Activated T-cell treated with anti-CD3 and anti-CD28 coated beads, Interleukin-2, amount 50 U/mL, for 48 hours (primary cell): ENCODE data around the gene LPAR5.

Experiments used
- DNase-seq, 2 experiments: peaks; one replicate each; pipeline ENCODE4 v3.0.0-alpha.2; 2020

LPAR5 gene

DNA sequence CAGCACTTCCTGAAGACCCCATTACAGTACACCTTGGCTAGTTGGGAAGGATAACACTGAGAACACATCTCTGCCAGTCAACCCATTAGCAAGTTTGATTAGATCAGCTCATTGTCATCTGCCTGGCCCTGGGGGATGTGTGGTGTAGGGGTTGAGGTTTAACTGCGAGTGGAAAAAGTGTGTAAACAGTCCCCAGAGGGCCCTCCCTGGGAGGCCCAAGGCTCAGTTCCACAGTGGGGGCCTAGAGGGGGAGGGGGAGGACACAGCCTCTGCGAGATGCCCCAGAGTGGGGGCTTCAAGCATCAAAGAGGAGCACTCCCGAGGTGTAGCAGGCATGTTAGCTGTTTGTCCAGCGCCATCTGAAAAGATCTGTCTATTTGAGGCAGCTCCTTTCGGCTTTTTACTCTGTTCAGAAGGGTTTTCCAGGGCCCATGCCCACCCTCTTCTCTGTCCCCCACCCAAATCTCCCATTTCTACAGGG, 344 bp downstream of the LPAR5 start:
- peak; percentile 72 to 74 for DNase-seq

- peak; percentile 63 to 69 for DNase-seq
These were observed 3.5 kb downstream of the LPAR5 start for GRCh38 chr12:6632026-6632983.

DNA sequence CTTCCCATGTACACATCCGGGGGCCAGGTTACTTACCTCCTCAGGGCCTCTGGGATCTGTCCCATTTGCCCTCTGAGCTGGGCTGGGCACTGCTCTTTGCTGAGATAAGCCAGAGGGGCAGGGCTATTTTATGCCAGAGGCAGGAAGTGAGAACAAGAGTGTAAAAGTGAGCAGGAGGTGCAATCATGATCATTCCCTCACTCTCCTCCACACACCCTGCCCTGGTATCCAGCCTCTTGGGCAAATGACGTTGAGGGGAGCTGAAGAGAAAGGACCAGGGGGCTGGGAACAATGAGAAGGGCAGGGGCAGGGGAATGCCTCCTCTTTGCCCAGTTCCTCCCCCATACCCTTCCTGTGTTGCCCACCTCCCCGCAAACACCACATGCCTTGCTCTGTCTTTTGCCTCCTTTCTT, 4.2 kb downstream of the LPAR5 start:
- peak; percentile 51 to 57 for DNase-seq

DNA sequence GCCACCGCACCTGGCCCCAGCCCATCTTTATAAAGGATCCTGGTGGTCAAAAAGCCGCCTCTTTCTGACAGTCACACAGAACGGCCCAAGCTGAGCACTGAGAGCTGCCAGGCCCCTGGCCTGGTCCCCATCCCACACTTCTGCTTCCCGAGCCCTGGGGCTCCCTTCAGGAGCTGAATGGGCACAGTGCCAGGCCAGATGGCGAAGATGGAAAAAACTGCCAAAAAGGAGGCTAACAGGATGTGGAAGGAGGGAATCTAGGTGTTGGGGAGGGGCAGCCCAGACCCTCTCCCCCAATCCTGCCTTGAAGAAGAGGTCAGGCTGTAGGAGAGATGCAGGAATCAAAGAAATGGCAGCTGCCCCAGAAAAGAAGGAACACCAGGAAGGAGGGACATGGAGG, 5.0 kb downstream of the LPAR5 start:
- no peak for DNase-seq

DNA sequence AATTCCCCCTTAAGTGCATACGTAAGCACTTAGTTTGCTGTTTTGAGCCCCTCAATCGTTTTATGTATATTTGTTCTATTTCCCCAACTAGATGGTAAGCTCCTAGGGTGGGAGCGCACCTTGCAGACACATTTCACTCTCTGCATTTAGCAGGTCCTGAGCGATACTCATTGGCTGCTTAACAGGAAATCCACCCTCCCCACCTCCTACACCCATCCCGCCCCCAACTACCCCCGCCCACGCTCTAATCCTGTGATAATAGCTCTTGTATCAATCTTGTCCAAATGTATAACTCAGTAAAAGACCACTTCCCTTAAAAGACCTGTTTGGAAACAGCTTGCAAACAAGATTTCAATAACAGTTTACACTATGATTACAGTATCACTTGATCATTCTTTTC, 8.1 kb downstream of the LPAR5 start:
- peak in 1 of 2 experiments; percentile 37 for DNase-seq

DNA sequence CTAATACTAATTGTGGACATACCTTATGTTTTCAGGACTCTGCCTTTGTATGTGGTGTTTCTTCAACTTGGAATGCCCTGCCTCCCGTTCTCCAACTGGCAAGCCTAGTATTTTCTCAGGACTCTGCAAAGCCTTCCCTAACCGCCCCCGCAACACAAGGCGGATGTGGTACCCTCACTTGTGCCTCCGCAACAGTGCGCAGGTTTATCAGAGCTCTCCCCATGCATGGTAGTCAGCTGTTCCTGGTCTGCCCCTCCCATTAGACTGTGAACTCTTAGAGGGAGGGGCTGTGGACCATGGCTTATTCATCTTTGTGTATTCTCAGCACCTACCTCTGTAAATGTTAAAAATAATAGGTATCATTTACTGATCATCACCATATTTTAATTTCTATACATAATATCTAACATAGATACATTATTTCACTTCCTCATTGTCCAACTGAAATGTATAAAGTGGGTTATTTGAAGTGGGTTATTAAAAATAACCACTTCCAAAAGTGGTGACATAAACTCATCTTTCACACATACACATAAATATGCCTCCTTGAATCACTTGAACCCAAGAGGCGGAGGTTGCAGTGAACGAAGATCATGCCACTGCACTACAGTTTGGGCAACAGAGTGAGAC, 9.0 kb downstream of the LPAR5 start:
- DNase-seq, result peak in 1 of 2 experiments; percentile 35

- no peak for DNase-seq
These were observed 14.9 kb downstream of the LPAR5 start for GRCh38 chr12:6620885-6621274.

DNA sequence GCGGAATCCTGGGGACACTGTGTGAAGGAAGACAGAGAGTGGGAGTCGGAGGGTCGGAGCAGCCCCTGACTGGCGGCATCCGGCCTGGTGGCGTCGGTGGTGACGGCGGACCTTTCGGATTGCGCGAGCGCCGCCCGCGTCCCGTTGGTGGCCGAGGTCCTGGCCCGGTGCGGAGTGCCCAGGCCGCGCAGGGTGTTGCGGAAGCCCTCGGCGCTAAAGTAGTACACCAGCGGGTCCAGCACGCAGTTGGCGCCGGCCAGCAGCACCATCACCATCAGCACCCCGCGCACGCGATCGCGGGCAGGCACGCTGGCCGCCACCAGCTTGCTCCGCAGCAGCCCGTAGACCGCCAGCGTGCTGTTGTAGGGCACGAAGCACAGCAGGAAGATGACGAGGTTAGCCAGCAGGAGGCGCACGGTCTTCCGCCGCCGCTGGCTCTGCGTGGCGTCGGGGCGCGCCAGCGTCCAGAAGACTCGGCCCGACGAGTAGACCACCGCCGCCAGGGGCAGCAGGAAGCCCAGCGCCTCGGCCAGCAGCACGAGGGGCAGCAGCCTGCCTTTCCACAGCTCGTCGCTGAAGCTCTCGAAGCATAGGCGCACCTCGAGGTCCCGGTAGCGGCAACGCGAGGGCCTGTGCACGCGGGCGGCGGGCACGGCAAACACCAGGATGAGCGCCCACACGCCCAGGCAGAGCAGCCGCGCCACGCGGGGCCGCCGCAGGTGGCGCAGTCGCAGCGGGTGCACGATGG, 15.4 kb downstream of the LPAR5 start:
- peak; percentile 74 to 78 for DNase-seq

DNA sequence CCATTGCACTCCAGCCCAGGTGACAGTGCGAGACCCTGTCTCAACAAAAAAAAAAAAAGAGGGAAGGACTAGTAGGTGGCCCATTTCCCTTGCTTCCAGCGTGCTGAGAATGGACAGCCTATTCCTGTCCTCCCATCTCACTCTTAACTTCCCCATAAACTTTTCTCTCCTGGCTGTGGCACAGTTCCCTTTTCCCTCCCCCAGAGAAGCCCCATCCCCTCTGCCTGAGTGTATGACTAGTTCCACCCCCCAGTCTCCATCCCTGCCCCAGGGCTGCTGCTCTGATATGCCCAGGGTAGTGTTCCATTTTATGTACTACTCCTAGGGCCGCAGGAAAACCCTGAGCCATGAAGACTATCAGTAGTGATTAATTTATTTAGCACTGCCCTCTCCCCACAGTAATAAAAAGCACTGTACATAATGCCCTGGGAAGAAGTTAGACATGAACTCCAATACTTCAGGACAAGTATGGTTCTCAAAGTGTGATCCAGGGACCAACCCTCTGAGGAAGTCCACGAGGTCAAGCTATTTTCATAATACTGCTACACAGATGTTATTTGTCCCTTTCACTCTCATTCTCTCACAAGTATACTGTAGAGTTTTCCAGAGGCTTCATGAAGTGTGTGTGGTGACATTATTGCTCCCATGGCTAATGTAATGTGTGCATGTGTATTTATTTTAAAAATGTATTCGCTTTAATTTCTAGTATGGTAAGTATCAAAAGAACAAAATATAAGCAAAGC, 17.1 kb downstream of the LPAR5 start:
- DNase-seq, result no peak

DNA sequence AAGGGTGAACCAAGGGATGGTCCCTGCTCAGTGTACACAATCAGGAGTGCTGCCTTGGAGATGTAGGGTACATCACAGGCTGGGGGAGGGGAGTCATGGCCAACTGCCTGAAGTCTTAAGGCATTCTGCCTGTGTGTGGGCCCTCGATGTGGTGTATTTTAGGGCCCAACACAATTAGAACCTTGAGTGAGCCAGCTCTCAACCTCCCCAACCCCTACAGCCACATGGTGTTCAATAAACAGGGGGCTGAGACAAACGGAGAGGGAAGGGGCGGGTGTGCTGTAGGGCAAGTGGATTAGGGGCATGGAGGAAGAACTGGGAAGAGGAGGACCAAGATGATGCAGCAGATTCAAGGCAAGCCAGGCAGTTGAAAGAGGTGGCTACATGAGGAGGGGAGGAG, 20.0 kb downstream of the LPAR5 start:
- DNase-seq, result no peak

DNA sequence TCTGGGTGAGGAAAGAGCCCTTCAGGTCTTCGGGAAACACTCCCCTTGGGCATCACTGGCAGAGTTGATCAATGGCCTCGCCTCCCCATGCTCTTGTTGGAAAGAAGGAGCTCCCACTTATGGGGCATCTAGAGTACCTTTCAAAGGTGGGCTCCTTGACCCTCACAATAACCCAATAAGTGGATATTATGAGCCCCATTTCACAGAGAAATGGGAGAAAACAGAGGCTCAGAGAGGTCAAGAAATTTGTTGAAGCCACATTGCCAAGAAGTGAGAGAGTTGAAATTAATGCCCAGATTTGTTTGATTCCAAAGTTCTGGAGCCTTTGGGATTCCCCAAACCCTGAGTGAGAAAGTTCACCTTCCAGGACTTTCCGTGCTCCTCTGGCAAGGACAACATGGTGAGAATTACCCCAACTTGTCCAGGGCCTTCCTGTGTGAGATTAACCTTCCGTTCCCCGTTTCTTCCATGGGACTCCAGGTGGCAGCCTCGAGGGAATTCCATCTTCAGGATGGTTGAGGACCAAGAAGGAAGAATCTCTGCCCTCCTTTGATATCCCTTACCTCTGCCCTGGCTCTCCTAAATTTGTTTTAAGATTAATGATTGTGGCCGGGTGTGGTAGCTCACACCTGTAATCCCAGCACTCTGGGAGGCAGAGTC, 21.1 kb downstream of the LPAR5 start:
- DNase-seq, result no peak

DNA sequence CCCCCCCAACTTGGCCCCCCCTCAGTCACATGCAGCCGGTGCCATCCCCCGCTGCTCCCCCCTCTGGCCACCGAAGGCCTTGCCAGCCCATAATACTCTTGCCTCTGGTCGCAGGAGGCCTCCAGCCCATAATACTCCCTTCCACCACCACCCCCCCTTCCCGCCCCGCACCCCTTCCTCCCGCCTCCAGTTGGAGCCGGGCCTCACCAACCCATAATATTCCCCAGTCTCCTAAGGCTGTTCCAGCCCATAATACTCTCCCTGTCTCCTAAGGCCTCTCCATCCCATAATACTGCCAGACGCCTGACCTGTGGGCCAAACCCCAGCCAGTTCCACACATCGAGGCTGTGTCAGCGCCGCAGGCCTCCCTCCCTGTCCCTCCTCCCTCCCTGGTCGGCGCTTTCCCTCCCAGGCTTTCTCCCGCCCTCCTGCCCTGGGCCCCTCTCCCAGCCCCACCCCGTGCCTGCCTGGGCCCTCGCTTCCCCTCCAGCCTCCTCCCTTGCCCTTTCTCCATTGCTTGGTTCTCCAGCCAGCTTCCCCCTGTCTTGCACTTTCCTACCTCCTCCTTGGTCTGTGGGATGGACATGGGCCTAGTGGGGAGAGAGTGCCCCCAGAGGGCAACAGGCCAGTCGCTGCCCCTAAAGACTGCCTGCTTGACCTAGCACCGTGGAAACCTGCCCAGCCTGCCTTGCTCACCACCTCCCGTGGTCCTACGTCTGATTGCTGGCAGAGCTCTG, 21.8 kb downstream of the LPAR5 start:
- DNase-seq, result peak; percentile 37 to 50

DNA sequence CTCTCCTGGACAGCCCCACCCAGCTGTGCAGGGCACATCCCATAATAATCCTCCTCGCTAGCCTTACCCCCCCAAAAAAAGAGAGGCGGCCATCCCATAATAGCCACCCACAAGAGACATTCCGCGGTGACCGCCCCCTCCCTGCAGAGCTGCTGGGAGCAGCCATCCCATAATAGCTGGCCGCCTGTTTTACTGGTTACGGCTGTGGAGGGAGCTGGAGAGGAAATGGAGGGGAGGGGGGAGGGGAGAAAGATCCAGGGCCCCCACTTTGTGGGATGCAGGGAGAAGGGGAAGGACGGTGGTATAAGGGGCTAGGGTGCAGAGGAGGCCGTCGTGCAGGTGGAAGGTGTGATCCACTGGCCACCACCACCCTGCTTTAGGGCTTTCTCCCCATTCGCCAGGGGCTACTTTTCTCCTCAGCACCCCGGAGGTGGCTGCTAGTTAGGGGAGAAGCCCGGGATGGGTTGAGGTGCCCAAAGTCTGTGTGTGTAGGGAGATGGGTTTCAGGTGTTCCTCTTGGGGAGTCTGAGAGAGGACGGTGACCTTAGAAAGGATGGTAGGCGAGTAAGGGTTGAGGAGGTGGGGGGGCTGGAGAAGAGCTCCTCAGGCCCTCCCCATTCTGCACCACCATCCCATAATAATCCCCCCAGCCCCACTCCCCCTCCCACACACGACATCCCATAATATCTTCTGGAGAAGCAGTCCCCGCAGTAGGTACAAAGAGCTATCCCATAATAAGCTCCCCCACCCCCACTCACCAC, 22.6 kb downstream of the LPAR5 start:
- peak in 1 of 2 experiments; percentile 42 for DNase-seq

DNA sequence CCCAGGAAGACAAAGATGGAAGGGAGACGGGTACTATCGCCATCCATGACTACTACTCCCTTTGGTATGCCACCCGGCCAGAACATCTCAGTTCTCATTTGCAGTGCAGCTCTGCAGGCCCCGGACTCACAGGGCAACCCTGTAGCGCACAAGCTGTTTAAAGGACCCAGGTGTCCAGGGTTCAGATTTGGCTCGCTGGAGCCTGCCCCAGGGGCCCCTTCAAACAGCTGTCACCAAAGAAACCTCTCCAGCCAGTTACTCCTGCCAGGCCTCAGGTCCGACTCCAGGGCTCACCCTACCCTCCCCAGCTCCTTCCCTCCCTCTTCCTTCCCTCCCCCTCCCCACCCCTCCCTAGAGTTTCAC, 23.1 kb downstream of the LPAR5 start:
- DNase-seq, result peak in 1 of 2 experiments; percentile 32

GRCh38 chr12:6612247-6612646, 23.5 kb downstream of the LPAR5 start:
- peak in 1 of 2 experiments; percentile 42 for DNase-seq

DNA sequence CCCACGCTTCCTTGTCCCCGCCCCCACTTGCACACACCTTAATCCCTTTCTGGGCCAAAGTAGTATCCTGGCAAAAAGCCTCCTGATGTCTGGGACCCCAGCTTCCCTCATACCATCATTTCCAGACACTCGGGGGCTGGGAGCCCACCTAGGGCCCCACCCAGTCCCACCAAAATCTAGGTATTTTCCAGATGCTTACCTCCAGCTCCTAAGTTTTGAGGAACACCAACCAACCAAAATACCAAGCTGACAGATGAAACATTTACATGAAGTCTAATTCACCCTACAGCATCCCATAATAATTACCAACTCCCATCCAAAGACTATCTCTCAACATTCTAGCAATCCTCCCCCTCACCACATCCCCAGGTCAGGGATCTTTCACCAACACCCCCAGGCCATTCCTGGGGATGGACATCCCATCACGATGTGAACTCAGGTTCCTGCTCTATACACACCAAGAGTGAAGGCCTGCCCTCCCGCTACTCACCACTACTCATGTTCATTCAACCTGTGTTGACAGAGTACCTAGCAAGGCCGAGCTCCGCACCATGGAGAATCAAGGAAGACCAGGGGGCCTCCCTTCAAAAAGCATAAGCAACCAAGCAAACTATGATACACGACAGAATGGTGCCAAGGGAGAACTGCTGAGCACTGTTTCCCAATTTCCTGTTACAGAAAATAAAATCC, 27.0 kb downstream of the LPAR5 start:
- peak; percentile 54 to 56 for DNase-seq

DNA sequence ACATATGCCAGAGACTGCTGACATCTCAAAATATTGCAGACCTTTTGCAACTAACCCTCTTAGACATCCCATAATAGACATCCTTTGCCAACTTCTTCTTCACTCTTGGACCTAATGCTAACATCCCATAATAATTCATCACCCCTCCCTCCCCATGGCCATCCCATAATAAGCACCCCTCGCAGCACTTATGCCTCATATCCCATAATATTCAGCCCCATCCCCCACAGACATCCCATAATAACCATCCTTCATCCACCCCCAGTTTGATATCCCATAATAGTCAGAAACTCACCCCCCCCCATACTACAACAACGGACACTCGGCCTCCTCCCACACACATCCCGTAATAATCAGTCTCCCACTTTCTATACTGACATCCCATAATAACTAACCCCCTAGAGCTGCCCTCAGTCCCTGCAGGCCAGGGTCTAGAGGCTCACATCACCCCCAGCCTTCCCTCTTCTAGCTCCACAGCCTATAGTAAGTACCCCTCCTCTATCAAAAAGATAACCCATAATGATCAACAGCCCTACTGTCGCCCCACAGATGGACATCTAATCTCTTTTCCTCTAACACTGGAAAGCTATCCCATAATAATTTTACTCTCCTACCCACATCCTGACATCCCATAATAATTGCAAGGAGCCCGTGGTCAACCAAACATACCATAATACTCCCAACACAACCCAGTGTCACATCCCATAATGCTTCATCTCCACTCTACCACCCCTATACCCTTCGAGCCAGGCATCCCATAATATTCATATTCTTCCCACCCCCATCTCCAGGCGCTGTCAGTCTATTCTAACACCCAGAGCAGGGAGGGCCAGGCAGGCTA, 27.8 kb downstream of the LPAR5 start:
- peak; percentile 72 to 77 for DNase-seq

GRCh38 chr12:6606331-6607131, 29.2 kb downstream of the LPAR5 start:
- DNase-seq, result peak; percentile 68 to 73
